HepG2 (cell line): ENCODE data around the gene MMP12. TPM values are rescaled to one million over a fixed set of nuclear protein-coding genes. Genes with fewer than 3 reads are reported as not detected.

ENCODE experiments used
- ATAC-seq: fragments of 200-7000 bp; cut with Tn5 transposase; 3 replicates; pipeline ENCODE4 v1.9.1; 2020; ENCODE audit warnings: mild to moderate bottlenecking, moderate library complexity
- BruUV-seq: library from RNA; stranded (reverse); fragments of 400-500 nt; replicated peaks from 2 replicates; lab custom pipeline; 2021; lab: Mats Ljungman, UMichigan
- CTCF ChIA-PET: fragments of 300-600 bp; formaldehyde crosslinking; extraction: SDS; loops from one replicate; lab custom pipeline; 2021; ENCODE audit warnings: low total read pairs, inconsistent platforms, low intra/inter-chr PET ratio; lab: Yijun Ruan, JAX
- POLR2A ChIA-PET: fragments of 350-600 bp; sonication (Branson Sonifier 250); formaldehyde crosslinking; loops from one replicate; lab custom pipeline; 2020; ENCODE audit warnings: antibody characterized with exemption, inconsistent platforms; lab: Yijun Ruan, JAX
- DNase-seq: peaks from one replicate; pipeline ENCODE4 v3.0.0-alpha.2; 2015; ENCODE audit warnings: low spot score
- FAIRE-seq: peaks from 3 replicates; lab custom pipeline; 2011; peaks lifted over from hg19 to GRCh38; lab: Jason Lieb, UNC
- H2AFZ ChIP-seq: one replicate; pipeline ENCODE4 v1.6.1; 2011; ENCODE audit warnings: low read length, inconsistent platforms
- H3K27ac ChIP-seq: fragments of 300-600 bp; 3 replicates; pipeline ENCODE4 v1.8.0; 2011; ENCODE audit warnings: mixed run types, mild to moderate bottlenecking, mixed read lengths, low read length, inconsistent platforms; ENCODE audit not compliant: insufficient read depth; ENCODE audit errors: extremely low read length
- H3K27me3 ChIP-seq, 2 experiments: fragments of 200-600 bp in 1 of 2; 2 replicates in 1 of 2; 3 replicates in 1 of 2; pipeline versions ENCODE4 v1.6.0 to v1.8.0; 2011; ENCODE audit warnings: low read length in 2 of 2, mild to moderate bottlenecking in 2 of 2, moderate library complexity in 2 of 2, inconsistent platforms in 1 of 2; ENCODE audit not compliant: insufficient read depth in 2 of 2, control insufficient read depth in 1 of 2
- H3K36me3 ChIP-seq, 2 experiments: fragments of 200-600 bp in 1 of 2; replicated peaks in 1 of 2; 2 replicates in 1 of 2; 3 replicates in 1 of 2; pipeline versions ENCODE4 v1.5.1 to v1.8.0; 2011; ENCODE audit warnings: low read length in 2 of 2, inconsistent platforms in 1 of 2; ENCODE audit not compliant: insufficient read depth in 2 of 2, control insufficient read depth in 1 of 2
- H3K4me1 ChIP-seq: 2 replicates; pipeline ENCODE4 v1.5.1; 2012; ENCODE audit warnings: low read length, inconsistent platforms; ENCODE audit not compliant: insufficient read depth
- H3K4me2 ChIP-seq: 2 replicates; pipeline ENCODE4 v1.6.0; 2011; ENCODE audit warnings: low read depth, low read length, inconsistent platforms
- H3K4me3 ChIP-seq, 3 experiments: fragments of 200-600 bp in 1 of 3; sonication (generic), shearing (Covaris generic) in 1 of 3; replicated peaks in 1 of 3; 2 replicates each; pipeline ENCODE4 v1.5.1; 2011 to 2016; ENCODE audit warnings: low read length in 3 of 3, inconsistent platforms in 2 of 3, low read depth in 2 of 3, mild to moderate bottlenecking in 2 of 3, control low read depth in 1 of 3, mixed read lengths in 1 of 3; ENCODE audit not compliant: insufficient read depth in 1 of 3
- H3K79me2 ChIP-seq: one replicate; pipeline ENCODE4 v1.6.1; 2011; ENCODE audit warnings: low read length, inconsistent platforms; ENCODE audit not compliant: insufficient read depth
- H3K9ac ChIP-seq: 2 replicates; pipeline ENCODE4 v1.6.0; 2011; ENCODE audit warnings: mild to moderate bottlenecking, low read depth, low read length, inconsistent platforms; ENCODE audit not compliant: insufficient read depth
- H3K9me3 ChIP-seq: 2 replicates; pipeline ENCODE4 v1.5.1; 2012; ENCODE audit warnings: mild to moderate bottlenecking, low read length
- H4K20me1 ChIP-seq: 2 replicates; pipeline ENCODE4 v1.6.0; 2011; ENCODE audit warnings: inconsistent platforms, mild to moderate bottlenecking, low read length, moderate library complexity; ENCODE audit not compliant: insufficient read depth
- ATF2 ChIP-seq: sonication (generic); formaldehyde crosslinking; IDR thresholded peaks from 2 replicates; pipeline ENCODE4 v1.4.0; 2020; ENCODE audit warnings: missing genetic modification reagents
- CHD2 ChIP-seq: IDR thresholded peaks from 2 replicates; pipeline ENCODE4 v1.6.1; 2011; ENCODE audit warnings: low read depth, low read length, improper control_type of control experiment
- DMTF1 ChIP-seq: sonication (generic); formaldehyde crosslinking; IDR thresholded peaks from 2 replicates; pipeline ENCODE4 v1.4.0; 2020; ENCODE audit warnings: mild to moderate bottlenecking, missing genetic modification reagents
- FOXK2 ChIP-seq: fragments of 450-650 bp; IDR thresholded peaks from 2 replicates; pipeline ENCODE4 v1.6.1; 2016
- GTF3A ChIP-seq: sonication (generic); formaldehyde crosslinking; conservative IDR thresholded peaks from 2 replicates; pipeline ENCODE4 v1.4.0; 2020; ENCODE audit warnings: mild to moderate bottlenecking, missing genetic modification reagents
- HDAC2 ChIP-seq: sonication (generic); formaldehyde crosslinking; IDR thresholded peaks from 2 replicates; pipeline ENCODE4 v1.4.0; 2020; ENCODE audit warnings: missing genetic modification reagents
- HNRNPUL1 ChIP-seq: fragments of 200-400 bp; formaldehyde crosslinking; IDR thresholded peaks from 2 replicates; pipeline ENCODE4 v1.6.1; 2017; ENCODE audit warnings: low read depth, mild to moderate bottlenecking, low read length, moderate library complexity
- LBX2 ChIP-seq: sonication (generic); formaldehyde crosslinking; IDR thresholded peaks from 2 replicates; pipeline ENCODE4 v1.5.0; 2020; ENCODE audit warnings: missing genetic modification reagents, mild to moderate bottlenecking, borderline replicate concordance
- MXD3 ChIP-seq: IDR thresholded peaks from 2 replicates; pipeline ENCODE4 v1.6.1; 2016; ENCODE audit warnings: mild to moderate bottlenecking, missing biosample characterization, missing genetic modification reagents
- SP5 ChIP-seq: IDR thresholded peaks from 2 replicates; pipeline ENCODE4 v1.6.1; 2016; ENCODE audit warnings: low read depth, borderline replicate concordance
- ZNF234 ChIP-seq: sonication (generic); formaldehyde crosslinking; conservative IDR thresholded peaks from 2 replicates; pipeline ENCODE4 v1.5.1; 2020; ENCODE audit warnings: mild to moderate bottlenecking, missing genetic modification reagents
- ZNF274 ChIP-seq: sonication (generic); formaldehyde crosslinking; IDR thresholded peaks from 2 replicates; pipeline ENCODE4 v1.5.1; 2020; ENCODE audit warnings: mild to moderate bottlenecking, missing genetic modification reagents
- ZNF350 ChIP-seq: sonication (generic); formaldehyde crosslinking; IDR thresholded peaks from 2 replicates; pipeline ENCODE4 v1.4.0; 2020; ENCODE audit warnings: mild to moderate bottlenecking, low read depth, missing genetic modification reagents, borderline replicate concordance
- ZNF616 ChIP-seq: sonication (generic); formaldehyde crosslinking; IDR thresholded peaks from 2 replicates; pipeline ENCODE4 v1.5.0; 2020; ENCODE audit warnings: low read depth, mild to moderate bottlenecking, missing genetic modification reagents
- ZSCAN12 ChIP-seq: sonication (generic); formaldehyde crosslinking; IDR thresholded peaks from 2 replicates; pipeline ENCODE4 v1.9.0; 2021; ENCODE audit warnings: mild to moderate bottlenecking, missing genetic modification reagents
- WGBS: methylation state at CpG from one replicate; pipeline ENCODE4 v1.1.6; 2017; ENCODE audit warnings: low lambda C conversion rate; 5-methylcytosine and 5-hydroxymethylcytosine counted together
- in situ Hi-C: cut with HindIII; loops from 2 replicates; pipeline ENCODE4 v1.10.0; 2017; ENCODE audit warnings: low pct_unique_long_range_greater_than_20kb; ENCODE audit not compliant: extremely low pct_ligation_motif_present
- intact Hi-C: fragments of 100-400 bp; cut with micrococcal nuclease; formaldehyde crosslinking; loops from one replicate; pipeline ENCODE4 v1.10.0; 2022; ENCODE audit not compliant: unreplicated experiment
- polyA plus RNA-seq, 8 experiments: library from polyadenylated mRNA; depleted of rRNA in 3 of 8; stranded (reverse) in 7 of 8; unstranded in 1 of 8; fragments of >200 nt; fragmentation: Illumina TruSeq in 4 of 8; extraction: Trizol in 4 of 8; gene quantifications; 2 replicates each; pipeline versions ENCODE4 v1.2.1 to v1.2.3, GENCODE V29; 2011 to 2016; ENCODE audit warnings: low read depth in 4 of 8, missing spikeins in 1 of 8, mixed read lengths in 1 of 8; ENCODE audit not compliant: insufficient read depth in 1 of 8
- total RNA-seq, 5 experiments: library from RNA; depleted of rRNA; stranded (reverse); fragments of >200 nt; fragmentation: Illumina TruSeq; extraction: Trizol; gene quantifications; 2 replicates each; pipeline ENCODE4 v1.2.3, GENCODE V29; 2016; ENCODE audit warnings: low read depth in 1 of 5

Gene MMP12
- total and polyA plus RNA-seq, 2 of the 13 experiments (the other 11 are each of a cell fraction or from before 2014, with no cell fraction given) = not detected

- TF ChIP-seq ZSCAN12 (CRISPR knock-in tag) (no peak), DMTF1 (CRISPR knock-in tag) (no peak), ZNF274 (CRISPR knock-in tag) (no peak), ZNF350 (CRISPR knock-in tag) (no peak)
Measured at GRCh38 chr11:102831128-102831488, 43.7 kb downstream of the MMP12 start (continued).

GRCh38 chr11:102830001-102830727 lies 44.6 kb downstream of the MMP12 start:
- TF ChIP-seq CHD2 = no peak
- no peak for TF ChIP-seq MXD3 (CRISPR knock-in tag)
- no peak for TF ChIP-seq SP5 (CRISPR knock-in tag)
- no peak for TF ChIP-seq ZNF234 (CRISPR knock-in tag)
- no peak for TF ChIP-seq GTF3A (CRISPR knock-in tag)
- no peak for TF ChIP-seq ZNF616 (CRISPR knock-in tag)
- no peak for TF ChIP-seq HDAC2
- no peak for TF ChIP-seq LBX2 (CRISPR knock-in tag)
- TF ChIP-seq ATF2 = no peak
- no peak for TF ChIP-seq FOXK2
- no peak for TF ChIP-seq HNRNPUL1
- intact Hi-C loops (loop anchor here (5.0 kb wide), 1 partner anchor 383 kb away; no protein-coding TSS in a partner anchor), in situ Hi-C loops (no loop called here)
- Histone ChIP-seq H3K4me3 (no peak overlapping the region), H2AFZ (no peak overlapping the region), H3K9me3 (no peaks in the 10 kb centered on the region), H3K4me1 (peaks cover 13% of the 10 kb centered on the region), H3K79me2 (no peaks in the 10 kb centered on the region), H3K27me3 (no peaks in the 10 kb centered on the region), H3K9ac (no peak overlapping the region), H3K27ac (no peak overlapping the region), H4K20me1 (no peaks in the 10 kb centered on the region), H3K36me3 (no peaks in the 10 kb centered on the region), H3K4me2 (no peak overlapping the region)
- WGBS = 19% methylated on average over 5 of the region's 5 CpGs
- ChIA-PET POLR2A (no interaction called here), CTCF (interaction anchor here (0.8 kb wide), 1 partner anchor 111 kb away, joined by 4 read pairs; no protein-coding TSS in a partner anchor)
- DNase-seq (no peak), ATAC-seq (no peak), FAIRE-seq (no peak)
- BruUV-seq = no TSS peak
